Measurements from ENCODE around the gene DCAF5. TPM values are rescaled to one million over a fixed set of nuclear protein-coding genes. Genes with fewer than 3 reads are reported as not detected.
A peak's percentile ranks its signal among the peaks of the same experiment; 100 is the strongest.

DCAF5 gene
- total RNA-seq, 2 donors from 2014 or later = 20.5 to 25.4 TPM

- WGBS, 2 donors = 16 to 24% methylated on average over 4 of the region's 4 CpGs
- peak; percentile 34 to 64 (median 60) for DNase-seq
Measured at GRCh38 chr14:69154779-69155178, 1.9 kb upstream of the DCAF5 start.

GRCh38 chr14:69153873-69154270 lies 953 bp upstream of the DCAF5 start:
- no peak for ATAC-seq
- Histone ChIP-seq H3K27ac (peak overlapping the region; percentile 94 to 98 (median 96)), H3K4me3 (peak overlapping the region; percentile 33 to 97), H3K9me3 (no peaks in the 10 kb centered on the region), H3K27me3 (no peaks in the 10 kb centered on the region), H3K4me1 (peaks cover 35% of the 10 kb centered on the region), H3K36me3 (replicated peaks in 1 of 2; ENCODE audit: insufficient read depth in 1 of 2, low read depth in 2 of 2) (no peaks in the 10 kb centered on the region)
- intact Hi-C loops (cut with DNase I) = no loop called here
- TF ChIP-seq POLR2A (IDR thresholded peaks at IDR 0.05) (no peak), CTCF (IDR thresholded peaks at IDR 0.05) (no peak)
- WGBS, 2 donors = 0 to 5% methylated on average over 13 of the region's 13 CpGs
- DNase-seq = peak; percentile 41 to 53 (median 46)

More at GRCh38 chr14:69154779-69155178, 1.9 kb upstream of the DCAF5 start:
- H3K27me3 ChIP-seq = no peaks in the 10 kb centered on the region
- no peak overlapping the region for H3K4me3 ChIP-seq
- TF ChIP-seq CTCF (IDR thresholded peaks at IDR 0.05) = peak in 4 of 7 experiments; percentile 16 to 27 (median 22)
- TF ChIP-seq POLR2A (IDR thresholded peaks at IDR 0.05) = peak; percentile 14 to 68 (median 60)
- H3K27ac ChIP-seq = peak overlapping the region in 3 of 4 donors; percentile 29 to 94 (median 31)
- no peaks in the 10 kb centered on the region for H3K36me3 ChIP-seq (replicated peaks in 1 of 2; ENCODE audit: insufficient read depth in 1 of 2, low read depth in 2 of 2)
- ATAC-seq = no peak
- intact Hi-C loops (cut with DNase I) = no loop called here
- H3K9me3 ChIP-seq = no peaks in the 10 kb centered on the region
- peaks cover 28% of the 10 kb centered on the region for H3K4me1 ChIP-seq

GRCh38 chr14:69153152-69153872 lies 393 bp upstream of the DCAF5 start:
- Histone ChIP-seq H3K27me3 (no peaks in the 10 kb centered on the region), H3K4me1 (peaks cover 35% of the 10 kb centered on the region), H3K36me3 (replicated peaks in 1 of 2; ENCODE audit: insufficient read depth in 1 of 2, low read depth in 2 of 2) (no peaks in the 10 kb centered on the region), H3K9me3 (no peaks in the 10 kb centered on the region), H3K4me3 (peak overlapping the region; percentile 33 to 97), H3K27ac (peak overlapping the region; percentile 94 to 98 (median 96))
- DNase-seq (peak; percentile 35 to 96 (median 51)), ATAC-seq (peak; percentile 93)
- intact Hi-C loops (cut with DNase I) = no loop called here
- TF ChIP-seq CTCF (IDR thresholded peaks at IDR 0.05) = peak in 1 of 7 experiments; percentile 29
- TF ChIP-seq POLR2A (IDR thresholded peaks at IDR 0.05) = peak; percentile 71 to 83 (median 76)
- 0 to 1% methylated on average over 12 to 72 of the region's 72 CpGs for WGBS, 2 donors

- ATAC-seq = peak; percentile 20
- intact Hi-C loops (cut with DNase I) = no loop called here
- peaks cover 39% of the 10 kb centered on the region for H3K4me1 ChIP-seq
Measured at GRCh38 chr14:69152181-69152901, 578 bp downstream of the DCAF5 start.

More at GRCh38 chr14:69152181-69152901, 578 bp downstream of the DCAF5 start:
- no peaks in the 10 kb centered on the region for H3K9me3 ChIP-seq
- peak overlapping the region; percentile 33 to 97 for H3K4me3 ChIP-seq
- DNase-seq = peak; percentile 19 to 46 (median 38)
- 0 to 1% methylated on average over 16 to 38 of the region's 38 CpGs for WGBS, 2 donors
- no peaks in the 10 kb centered on the region for H3K27me3 ChIP-seq
- TF ChIP-seq CTCF (IDR thresholded peaks at IDR 0.05) (no peak), POLR2A (IDR thresholded peaks at IDR 0.05) (no peak)
- peak overlapping the region; percentile 94 to 98 (median 96) for H3K27ac ChIP-seq
- H3K36me3 ChIP-seq (replicated peaks in 1 of 2; ENCODE audit: insufficient read depth in 1 of 2, low read depth in 2 of 2) = no peaks in the 10 kb centered on the region
